ENCODE measurements around the gene LNX1.

DNA sequence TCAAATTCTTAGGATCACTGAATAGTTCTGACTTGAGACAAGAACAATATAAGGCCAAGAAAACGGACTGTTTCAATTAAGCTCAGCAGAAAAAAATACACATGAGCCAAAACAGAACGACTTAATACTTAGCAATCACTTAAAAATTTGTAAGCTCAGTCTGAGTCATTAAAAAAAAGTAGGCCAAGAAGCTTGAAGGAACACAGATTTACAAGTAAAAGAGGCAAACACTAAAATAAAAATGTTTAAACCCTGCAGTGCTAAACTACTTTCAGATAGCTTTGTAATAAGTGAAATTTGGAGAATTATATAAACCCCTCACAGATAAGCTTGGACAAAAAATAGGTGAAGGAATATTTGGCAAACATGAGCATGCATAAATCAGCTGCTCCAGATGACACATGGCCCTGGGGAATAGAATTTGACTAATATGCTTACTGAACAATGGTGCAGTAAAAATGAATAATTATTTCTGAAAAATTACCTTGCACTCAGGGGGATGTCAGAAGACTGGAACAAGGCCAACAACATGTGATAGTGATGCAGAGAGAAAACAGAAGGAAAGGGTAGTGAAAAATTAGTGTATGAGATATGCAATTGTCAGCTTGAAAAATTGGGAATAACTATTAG is 49.6 kb downstream of the LNX1 start:
- TF ChIP-seq, protein P1, sequence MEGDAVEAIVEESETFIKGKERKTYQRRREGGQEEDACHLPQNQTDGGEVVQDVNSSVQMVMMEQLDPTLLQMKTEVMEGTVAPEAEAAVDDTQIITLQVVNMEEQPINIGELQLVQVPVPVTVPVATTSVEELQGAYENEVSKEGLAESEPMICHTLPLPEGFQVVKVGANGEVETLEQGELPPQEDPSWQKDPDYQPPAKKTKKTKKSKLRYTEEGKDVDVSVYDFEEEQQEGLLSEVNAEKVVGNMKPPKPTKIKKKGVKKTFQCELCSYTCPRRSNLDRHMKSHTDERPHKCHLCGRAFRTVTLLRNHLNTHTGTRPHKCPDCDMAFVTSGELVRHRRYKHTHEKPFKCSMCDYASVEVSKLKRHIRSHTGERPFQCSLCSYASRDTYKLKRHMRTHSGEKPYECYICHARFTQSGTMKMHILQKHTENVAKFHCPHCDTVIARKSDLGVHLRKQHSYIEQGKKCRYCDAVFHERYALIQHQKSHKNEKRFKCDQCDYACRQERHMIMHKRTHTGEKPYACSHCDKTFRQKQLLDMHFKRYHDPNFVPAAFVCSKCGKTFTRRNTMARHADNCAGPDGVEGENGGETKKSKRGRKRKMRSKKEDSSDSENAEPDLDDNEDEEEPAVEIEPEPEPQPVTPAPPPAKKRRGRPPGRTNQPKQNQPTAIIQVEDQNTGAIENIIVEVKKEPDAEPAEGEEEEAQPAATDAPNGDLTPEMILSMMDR (IDR thresholded peaks at IDR 0.05), result no peak
- no peak for TF ChIP-seq POLR2AphosphoS5 (IDR thresholded peaks at IDR 0.05)

Measured in esophagus muscularis mucosa (tissue), 3 donors.